WTC11 (cell line): ENCODE measurements around the gene KCNH3.

Experiments used
- RELA ChIP-seq: sonication (generic); formaldehyde crosslinking; IDR thresholded peaks from 2 replicates; pipeline ENCODE4 v1.8.1; 2022; ENCODE audit warnings: missing genetic modification reagents, mild to moderate bottlenecking, borderline replicate concordance
- TF ChIP-seq, protein P1 (sequence below): fragments of 200-600 bp; IDR thresholded peaks from 2 replicates; pipeline ENCODE4 v1.8.0; 2022; ENCODE audit warnings: antibody characterized with exemption
- TF ChIP-seq, protein P2 (sequence below): sonication (generic); formaldehyde crosslinking; IDR thresholded peaks from 2 replicates; pipeline ENCODE4 v1.8.1; 2022; ENCODE audit warnings: low read depth, missing genetic modification reagents, borderline replicate concordance
- TF ChIP-seq, protein P3 (sequence below): sonication (generic); formaldehyde crosslinking; IDR thresholded peaks from 2 replicates; pipeline ENCODE4 v1.8.1; 2022; ENCODE audit warnings: mild to moderate bottlenecking, moderate library complexity, missing genetic modification reagents

- TF ChIP-seq, protein P1, sequence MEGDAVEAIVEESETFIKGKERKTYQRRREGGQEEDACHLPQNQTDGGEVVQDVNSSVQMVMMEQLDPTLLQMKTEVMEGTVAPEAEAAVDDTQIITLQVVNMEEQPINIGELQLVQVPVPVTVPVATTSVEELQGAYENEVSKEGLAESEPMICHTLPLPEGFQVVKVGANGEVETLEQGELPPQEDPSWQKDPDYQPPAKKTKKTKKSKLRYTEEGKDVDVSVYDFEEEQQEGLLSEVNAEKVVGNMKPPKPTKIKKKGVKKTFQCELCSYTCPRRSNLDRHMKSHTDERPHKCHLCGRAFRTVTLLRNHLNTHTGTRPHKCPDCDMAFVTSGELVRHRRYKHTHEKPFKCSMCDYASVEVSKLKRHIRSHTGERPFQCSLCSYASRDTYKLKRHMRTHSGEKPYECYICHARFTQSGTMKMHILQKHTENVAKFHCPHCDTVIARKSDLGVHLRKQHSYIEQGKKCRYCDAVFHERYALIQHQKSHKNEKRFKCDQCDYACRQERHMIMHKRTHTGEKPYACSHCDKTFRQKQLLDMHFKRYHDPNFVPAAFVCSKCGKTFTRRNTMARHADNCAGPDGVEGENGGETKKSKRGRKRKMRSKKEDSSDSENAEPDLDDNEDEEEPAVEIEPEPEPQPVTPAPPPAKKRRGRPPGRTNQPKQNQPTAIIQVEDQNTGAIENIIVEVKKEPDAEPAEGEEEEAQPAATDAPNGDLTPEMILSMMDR, result no peak
- TF ChIP-seq RELA (CRISPR knock-in tag), result no peak
- TF ChIP-seq, protein P2, sequence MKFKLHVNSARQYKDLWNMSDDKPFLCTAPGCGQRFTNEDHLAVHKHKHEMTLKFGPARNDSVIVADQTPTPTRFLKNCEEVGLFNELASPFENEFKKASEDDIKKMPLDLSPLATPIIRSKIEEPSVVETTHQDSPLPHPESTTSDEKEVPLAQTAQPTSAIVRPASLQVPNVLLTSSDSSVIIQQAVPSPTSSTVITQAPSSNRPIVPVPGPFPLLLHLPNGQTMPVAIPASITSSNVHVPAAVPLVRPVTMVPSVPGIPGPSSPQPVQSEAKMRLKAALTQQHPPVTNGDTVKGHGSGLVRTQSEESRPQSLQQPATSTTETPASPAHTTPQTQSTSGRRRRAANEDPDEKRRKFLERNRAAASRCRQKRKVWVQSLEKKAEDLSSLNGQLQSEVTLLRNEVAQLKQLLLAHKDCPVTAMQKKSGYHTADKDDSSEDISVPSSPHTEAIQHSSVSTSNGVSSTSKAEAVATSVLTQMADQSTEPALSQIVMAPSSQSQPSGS, result no peak
- TF ChIP-seq, protein P3, sequence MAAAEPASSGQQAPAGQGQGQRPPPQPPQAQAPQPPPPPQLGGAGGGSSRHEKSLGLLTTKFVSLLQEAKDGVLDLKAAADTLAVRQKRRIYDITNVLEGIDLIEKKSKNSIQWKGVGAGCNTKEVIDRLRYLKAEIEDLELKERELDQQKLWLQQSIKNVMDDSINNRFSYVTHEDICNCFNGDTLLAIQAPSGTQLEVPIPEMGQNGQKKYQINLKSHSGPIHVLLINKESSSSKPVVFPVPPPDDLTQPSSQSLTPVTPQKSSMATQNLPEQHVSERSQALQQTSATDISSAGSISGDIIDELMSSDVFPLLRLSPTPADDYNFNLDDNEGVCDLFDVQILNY (CRISPR knock-in tag), result no peak
Observed at GRCh38 chr12:49577589-49578315, 38.9 kb downstream of the KCNH3 start.
